ENCODE measurements around the gene FGD2.

FGD2 gene

GRCh38 chr6:37018198-37019064 is 13.0 kb downstream of the FGD2 start:
- peak; percentile 93 for DNase-seq (ENCODE audit: low spot score)

- DNase-seq (ENCODE audit: low spot score), result no peak
Measured at GRCh38 chr6:37019065-37019450, 13.6 kb downstream of the FGD2 start.

GRCh38 chr6:37020381-37020780 is 14.9 kb downstream of the FGD2 start:
- DNase-seq (ENCODE audit: low spot score), result no peak

GRCh38 chr6:37020812-37021211 is 15.4 kb downstream of the FGD2 start:
- no peak for DNase-seq (ENCODE audit: low spot score)

- peak; percentile 19 for DNase-seq (ENCODE audit: low spot score)
Measured at GRCh38 chr6:37021356-37022129, 16.1 kb downstream of the FGD2 start.

GRCh38 chr6:37022135-37022863 is 16.8 kb downstream of the FGD2 start:
- no peak for DNase-seq (ENCODE audit: low spot score)

GRCh38 chr6:37024656-37025337 is 19.3 kb downstream of the FGD2 start:
- peak; percentile 61 for DNase-seq (ENCODE audit: low spot score)

- DNase-seq (ENCODE audit: low spot score), result no peak
Measured at GRCh38 chr6:37025621-37026466, 20.4 kb downstream of the FGD2 start.

- no peak for DNase-seq (ENCODE audit: low spot score)
Measured at GRCh38 chr6:37027036-37027720, 21.7 kb downstream of the FGD2 start.

GRCh38 chr6:37027811-37028469 is 22.5 kb downstream of the FGD2 start:
- no peak for DNase-seq (ENCODE audit: low spot score)

- peak; percentile 85 for DNase-seq (ENCODE audit: low spot score)
Measured at GRCh38 chr6:37029249-37029971, 24.0 kb downstream of the FGD2 start.

GRCh38 chr6:37030599-37030998 is 25.1 kb downstream of the FGD2 start:
- DNase-seq (ENCODE audit: low spot score), result no peak

GRCh38 chr6:37032239-37032638 is 26.8 kb downstream of the FGD2 start:
- no peak for DNase-seq (ENCODE audit: low spot score)

- no peak for DNase-seq (ENCODE audit: low spot score)
Measured at GRCh38 chr6:37033255-37033654, 27.8 kb downstream of the FGD2 start.

- no peak for DNase-seq (ENCODE audit: low spot score)
Measured at GRCh38 chr6:37033819-37034795, 28.7 kb downstream of the FGD2 start.

- DNase-seq (ENCODE audit: low spot score), result no peak
Measured at GRCh38 chr6:37036146-37036545, 30.7 kb downstream of the FGD2 start.

GRCh38 chr6:37038292-37039198 is 33.1 kb downstream of the FGD2 start:
- DNase-seq (ENCODE audit: low spot score), result no peak

Measured in AG08395 (cell line).